Measurements from ENCODE around the gene ZNF195.
"Not testable (repeated sequence)": the region's sequence is repeated elsewhere in the genome, so short reads cannot be mapped to it uniquely, and the experiment has no call there.

ZNF195 gene

DNA sequence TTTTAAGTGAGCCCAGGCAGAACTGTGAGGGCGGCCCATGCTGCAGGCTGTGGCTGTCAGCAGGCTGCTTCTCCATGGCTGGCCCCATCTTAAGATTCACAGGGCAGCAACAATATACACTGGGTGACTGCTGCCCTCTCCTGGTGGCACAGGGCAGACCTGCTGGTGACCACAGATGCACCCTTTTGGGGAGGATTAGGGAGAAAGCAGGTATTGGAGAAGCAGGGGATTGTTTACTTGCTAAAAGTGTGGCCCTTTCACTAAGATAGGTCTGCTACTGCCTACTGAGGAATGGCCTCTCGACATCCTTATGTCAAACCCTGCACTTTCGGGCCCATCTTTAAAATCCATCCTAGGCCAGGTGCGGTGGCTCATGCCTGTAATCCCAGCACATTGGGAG lies 38.1 kb upstream of the ZNF195 start:
- TF ChIP-seq, protein P1, sequence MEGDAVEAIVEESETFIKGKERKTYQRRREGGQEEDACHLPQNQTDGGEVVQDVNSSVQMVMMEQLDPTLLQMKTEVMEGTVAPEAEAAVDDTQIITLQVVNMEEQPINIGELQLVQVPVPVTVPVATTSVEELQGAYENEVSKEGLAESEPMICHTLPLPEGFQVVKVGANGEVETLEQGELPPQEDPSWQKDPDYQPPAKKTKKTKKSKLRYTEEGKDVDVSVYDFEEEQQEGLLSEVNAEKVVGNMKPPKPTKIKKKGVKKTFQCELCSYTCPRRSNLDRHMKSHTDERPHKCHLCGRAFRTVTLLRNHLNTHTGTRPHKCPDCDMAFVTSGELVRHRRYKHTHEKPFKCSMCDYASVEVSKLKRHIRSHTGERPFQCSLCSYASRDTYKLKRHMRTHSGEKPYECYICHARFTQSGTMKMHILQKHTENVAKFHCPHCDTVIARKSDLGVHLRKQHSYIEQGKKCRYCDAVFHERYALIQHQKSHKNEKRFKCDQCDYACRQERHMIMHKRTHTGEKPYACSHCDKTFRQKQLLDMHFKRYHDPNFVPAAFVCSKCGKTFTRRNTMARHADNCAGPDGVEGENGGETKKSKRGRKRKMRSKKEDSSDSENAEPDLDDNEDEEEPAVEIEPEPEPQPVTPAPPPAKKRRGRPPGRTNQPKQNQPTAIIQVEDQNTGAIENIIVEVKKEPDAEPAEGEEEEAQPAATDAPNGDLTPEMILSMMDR (IDR thresholded peaks at IDR 0.05; ENCODE audit: low read depth, low read length): peak; percentile 28
- H3K4me3 ChIP-seq (ENCODE audit: low read depth, low read length): not testable (repeated sequence)
- peak; percentile 70 for DNase-seq (ENCODE audit: low read depth)

DNA sequence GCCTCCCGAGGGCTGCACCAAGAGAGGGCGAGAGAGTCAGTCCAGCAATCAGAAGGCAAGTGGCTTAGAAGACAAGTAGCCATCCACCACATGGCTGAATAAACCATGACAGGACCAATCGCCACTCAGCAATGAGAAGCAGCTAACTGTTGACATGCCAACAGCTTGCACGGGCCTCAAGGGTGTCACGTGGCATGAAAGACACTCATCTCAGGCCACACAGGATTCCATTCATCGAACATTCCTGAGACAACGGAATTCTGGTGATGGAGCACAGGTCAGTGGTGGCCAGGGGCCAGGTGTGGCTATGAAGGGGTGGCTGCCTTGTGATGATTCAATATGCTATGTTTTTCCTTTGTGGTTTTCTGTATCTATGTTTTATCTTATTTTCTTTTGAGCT lies 36.4 kb upstream of the ZNF195 start:
- not testable (repeated sequence) for DNase-seq (ENCODE audit: low read depth); H3K4me3 ChIP-seq (ENCODE audit: low read depth, low read length)

DNA sequence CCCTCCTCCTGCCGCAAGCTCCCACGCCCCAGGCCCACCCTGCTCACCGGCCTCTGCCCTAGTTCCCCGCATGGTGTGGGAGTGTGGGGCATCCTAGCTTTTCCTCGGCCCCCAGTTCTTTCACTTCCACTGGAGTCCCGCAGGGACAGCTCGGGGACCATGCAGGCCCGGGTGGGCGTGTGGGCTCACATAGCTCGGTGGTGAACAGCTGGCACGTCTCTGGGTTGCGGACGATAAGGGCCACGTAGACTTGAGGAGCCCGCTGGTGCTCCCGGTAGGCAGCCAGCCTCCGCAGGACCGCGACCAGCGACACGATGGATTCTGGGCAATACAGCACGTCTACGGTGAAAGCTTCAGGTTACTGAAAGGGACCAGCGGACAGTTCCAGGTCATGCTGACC lies 34.7 kb upstream of the ZNF195 start:
- DNase-seq (ENCODE audit: low read depth): not testable (repeated sequence)

DNA sequence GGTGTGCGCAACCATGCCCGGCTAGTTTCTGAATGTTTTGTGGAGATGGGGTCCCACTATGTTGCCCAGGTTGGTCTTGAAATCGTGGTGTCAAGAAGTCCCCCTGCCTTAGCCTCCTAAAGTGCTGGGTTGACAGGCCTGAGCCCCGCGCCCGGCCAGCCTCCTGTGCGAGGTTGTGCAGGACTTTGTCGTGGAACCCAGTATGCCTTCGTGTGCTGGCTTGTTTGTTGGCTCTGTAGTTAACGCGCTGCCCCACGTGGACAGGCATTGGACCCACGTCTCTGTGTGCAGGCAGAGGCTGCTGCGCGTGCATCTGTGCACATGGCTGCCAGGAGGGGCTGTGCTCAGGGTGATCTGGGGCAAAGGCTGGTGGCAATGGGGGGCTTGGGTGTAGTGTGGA lies 33.9 kb upstream of the ZNF195 start:
- TF ChIP-seq, protein P2, sequence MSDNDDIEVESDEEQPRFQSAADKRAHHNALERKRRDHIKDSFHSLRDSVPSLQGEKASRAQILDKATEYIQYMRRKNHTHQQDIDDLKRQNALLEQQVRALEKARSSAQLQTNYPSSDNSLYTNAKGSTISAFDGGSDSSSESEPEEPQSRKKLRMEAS (IDR thresholded peaks at IDR 0.05; ENCODE audit: low read depth, low read length): no peak
- TF ChIP-seq MYC (IDR thresholded peaks at IDR 0.05; ENCODE audit: low read depth, low read length): no peak
- TF ChIP-seq, protein P1 (IDR thresholded peaks at IDR 0.05; ENCODE audit: low read depth, low read length): no peak
- no peak for TF ChIP-seq POLR2A (IDR thresholded peaks at IDR 0.05; ENCODE audit: extremely low read depth, insufficient read length)
- DNase-seq (ENCODE audit: low read depth): no peak
- no peak overlapping the region for H3K4me3 ChIP-seq (ENCODE audit: low read depth, low read length)

More for the DNA sequence above, 34.7 kb upstream of the ZNF195 start:
- H3K4me3 ChIP-seq (ENCODE audit: low read depth, low read length): not testable (repeated sequence)

DNA sequence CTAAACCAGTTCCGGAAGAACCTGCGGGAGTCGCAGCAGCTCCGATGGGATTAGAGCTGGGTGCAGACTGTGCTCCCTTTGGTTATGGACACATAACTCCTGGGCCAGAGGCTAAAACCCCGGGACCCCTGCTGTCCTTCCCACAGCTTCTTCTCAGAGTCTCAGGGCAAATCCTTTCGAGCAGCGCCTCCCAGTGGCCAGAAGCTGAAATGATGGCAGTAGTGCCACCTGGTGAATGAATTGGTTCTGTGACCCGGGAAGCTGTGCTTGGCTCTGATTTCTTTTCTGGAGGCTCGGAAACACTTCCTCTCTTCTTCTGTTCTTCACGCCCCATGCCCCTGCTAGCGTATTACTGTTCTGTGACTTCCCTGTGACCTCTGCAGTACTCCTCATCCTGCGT lies 29.8 kb upstream of the ZNF195 start:
- peak; percentile 78 for DNase-seq (ENCODE audit: low read depth)
- H3K4me3 ChIP-seq (ENCODE audit: low read depth, low read length): not testable (repeated sequence)
- TF ChIP-seq, protein P1 (IDR thresholded peaks at IDR 0.05; ENCODE audit: low read depth, low read length): peak; percentile 70

DNA sequence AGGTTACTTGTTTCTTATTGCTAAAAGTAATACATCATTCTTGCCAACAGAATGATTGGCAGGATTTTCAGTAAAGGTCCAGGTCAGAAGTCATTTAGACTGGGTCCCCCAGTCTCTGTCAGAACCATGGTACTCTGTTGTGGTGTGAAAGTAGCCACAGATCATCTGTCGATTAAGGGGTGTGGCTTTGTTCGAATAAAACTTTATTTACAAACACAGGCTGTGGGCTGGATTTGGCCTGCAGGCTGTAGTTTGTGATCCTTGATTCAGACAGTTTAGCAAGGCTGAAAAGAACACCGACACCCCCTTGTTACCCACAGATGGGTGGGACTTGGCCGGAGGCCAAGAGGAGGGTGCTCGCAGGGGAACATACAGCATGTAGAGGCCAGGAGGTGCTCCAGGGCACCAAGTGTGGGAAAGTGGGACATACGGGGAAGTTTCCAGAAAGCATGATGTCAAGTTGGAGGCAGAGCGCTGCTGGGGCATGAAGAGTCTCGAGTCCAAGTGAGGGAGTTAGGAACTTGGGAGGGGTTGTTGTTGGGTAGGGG lies 29.2 kb upstream of the ZNF195 start:
- peak; percentile 19 for DNase-seq (ENCODE audit: low read depth)
- not testable (repeated sequence) for H3K4me3 ChIP-seq (ENCODE audit: low read depth, low read length)

DNA sequence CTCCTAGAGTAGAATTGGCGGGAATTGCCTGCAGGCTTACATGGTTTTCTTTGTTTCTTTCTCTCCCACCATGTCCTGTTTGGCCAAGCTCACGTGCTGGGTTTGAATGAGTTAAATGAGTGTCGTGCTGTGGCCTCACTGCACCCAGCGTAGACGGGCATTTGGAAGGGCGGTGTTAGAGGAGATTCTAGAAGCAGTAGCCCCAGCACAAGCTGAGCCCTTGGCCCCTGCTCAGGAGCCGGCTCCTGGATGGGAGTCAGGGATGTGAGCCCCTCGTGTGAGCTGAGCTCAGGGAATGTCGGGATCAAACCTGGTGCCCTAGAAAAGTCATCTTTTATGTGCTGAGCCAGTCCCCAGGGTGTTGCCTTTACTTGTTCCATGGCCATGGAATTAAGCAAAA lies 28.0 kb upstream of the ZNF195 start:
- DNase-seq (ENCODE audit: low read depth): peak; percentile 10
- H3K4me3 ChIP-seq (ENCODE audit: low read depth, low read length): peak overlapping the region; percentile 49

DNA sequence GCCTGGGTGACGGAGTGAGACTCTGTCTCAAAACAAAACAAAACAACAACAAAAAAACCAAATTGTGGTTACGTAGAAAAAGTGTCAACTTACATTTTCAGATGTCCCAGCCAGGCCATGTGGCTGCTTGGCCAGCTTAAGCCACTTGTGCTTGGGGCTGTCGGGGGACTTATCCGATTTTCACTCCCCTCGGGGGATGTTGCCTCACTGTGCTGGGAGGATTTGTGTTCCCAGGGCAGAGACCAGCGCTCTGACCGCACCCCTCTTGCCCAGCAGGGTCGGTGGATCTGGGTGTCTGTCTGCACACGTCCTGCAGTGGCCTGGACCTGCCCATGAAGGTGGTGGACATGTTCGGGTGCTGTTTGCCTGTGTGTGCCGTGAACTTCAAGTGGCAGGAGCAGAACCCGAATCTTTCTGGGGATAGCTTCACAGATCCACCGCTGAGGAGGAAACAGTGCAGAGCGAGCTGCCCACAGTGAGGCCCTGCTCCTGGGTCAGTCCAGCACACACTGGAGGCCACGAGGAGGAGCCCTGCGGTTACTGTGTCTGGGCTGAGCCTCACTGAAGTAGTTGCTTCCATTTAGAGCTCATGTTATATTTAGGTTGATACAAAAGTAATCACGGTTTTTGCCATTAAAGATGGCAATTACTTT lies 27.4 kb upstream of the ZNF195 start:
- DNase-seq (ENCODE audit: low read depth): peak; percentile 79
- H3K4me3 ChIP-seq (ENCODE audit: low read depth, low read length): peak overlapping the region; percentile 49

DNA sequence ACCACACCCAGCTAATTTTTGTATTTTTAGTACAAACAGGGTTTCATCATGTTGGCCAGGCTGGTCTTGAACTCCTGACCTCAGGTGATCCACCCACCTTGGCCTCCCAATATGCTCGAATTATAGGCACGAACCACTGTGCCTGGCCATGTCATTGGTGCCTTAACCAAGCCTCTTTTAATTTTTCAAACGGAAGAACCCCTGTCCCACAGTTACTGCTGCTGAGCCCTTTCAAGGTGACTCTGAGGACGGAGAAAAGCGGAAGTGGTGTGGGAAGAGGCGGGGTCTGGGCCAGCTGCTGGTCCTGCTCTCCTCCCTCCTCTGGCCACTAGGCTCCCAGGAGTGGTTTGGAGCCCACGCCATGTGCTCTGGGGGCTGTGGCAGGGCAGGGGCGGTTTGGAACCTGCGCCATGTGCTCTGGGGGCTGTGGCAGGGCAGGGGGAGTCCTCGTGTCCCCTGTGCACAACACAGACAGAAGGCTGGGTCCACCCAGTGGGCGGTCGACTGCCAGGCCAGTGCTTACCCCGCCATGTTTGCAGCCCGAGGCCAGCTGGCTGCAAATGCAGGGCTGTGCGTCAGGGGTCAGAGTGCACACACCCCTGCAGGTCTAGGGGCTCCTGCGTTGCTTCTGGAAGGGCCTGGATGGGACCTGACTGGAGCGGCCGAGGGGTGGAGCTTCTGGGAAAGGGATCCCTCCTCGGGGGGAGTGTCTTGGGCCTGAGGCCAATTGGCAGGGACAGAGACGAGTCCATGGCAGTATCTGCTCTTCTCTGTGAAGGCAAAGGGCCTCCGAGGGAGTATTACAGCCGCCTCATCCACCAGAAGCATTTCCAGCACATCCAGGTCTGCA lies 25.4 kb upstream of the ZNF195 start:
- peak; percentile 96 for DNase-seq (ENCODE audit: low read depth)

DNA sequence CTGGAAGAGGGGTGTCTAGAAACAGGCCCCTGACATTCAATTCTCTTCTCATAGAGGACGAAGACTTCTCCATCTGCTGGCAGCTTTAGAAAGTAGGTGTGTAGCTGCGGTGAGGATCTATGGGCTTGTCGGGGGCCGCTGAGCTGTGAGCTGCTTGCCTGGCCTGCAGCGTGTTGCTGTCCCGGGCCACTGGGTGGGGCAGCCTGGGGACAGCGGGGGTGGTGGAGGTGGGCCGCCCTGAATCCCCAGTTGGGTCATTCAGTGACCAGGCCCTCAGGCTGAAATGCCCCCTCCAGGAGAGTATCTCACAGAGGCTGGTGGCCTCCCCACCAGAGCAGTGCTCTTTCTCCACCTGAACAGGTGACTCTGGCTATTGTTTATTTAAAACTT lies 23.9 kb upstream of the ZNF195 start:
- DNase-seq (ENCODE audit: low read depth); H3K4me3 ChIP-seq (ENCODE audit: low read depth, low read length): not testable (repeated sequence)

More for the DNA sequence above, 25.4 kb upstream of the ZNF195 start:
- TF ChIP-seq, protein P1 (IDR thresholded peaks at IDR 0.05; ENCODE audit: low read depth, low read length): peak; percentile 10
- TF ChIP-seq MYC (IDR thresholded peaks at IDR 0.05; ENCODE audit: low read depth, low read length): peak; percentile 91
- TF ChIP-seq, protein P2 (IDR thresholded peaks at IDR 0.05; ENCODE audit: low read depth, low read length): peak; percentile 91
- peak overlapping the region; percentile 66 for H3K4me3 ChIP-seq (ENCODE audit: low read depth, low read length)

DNA sequence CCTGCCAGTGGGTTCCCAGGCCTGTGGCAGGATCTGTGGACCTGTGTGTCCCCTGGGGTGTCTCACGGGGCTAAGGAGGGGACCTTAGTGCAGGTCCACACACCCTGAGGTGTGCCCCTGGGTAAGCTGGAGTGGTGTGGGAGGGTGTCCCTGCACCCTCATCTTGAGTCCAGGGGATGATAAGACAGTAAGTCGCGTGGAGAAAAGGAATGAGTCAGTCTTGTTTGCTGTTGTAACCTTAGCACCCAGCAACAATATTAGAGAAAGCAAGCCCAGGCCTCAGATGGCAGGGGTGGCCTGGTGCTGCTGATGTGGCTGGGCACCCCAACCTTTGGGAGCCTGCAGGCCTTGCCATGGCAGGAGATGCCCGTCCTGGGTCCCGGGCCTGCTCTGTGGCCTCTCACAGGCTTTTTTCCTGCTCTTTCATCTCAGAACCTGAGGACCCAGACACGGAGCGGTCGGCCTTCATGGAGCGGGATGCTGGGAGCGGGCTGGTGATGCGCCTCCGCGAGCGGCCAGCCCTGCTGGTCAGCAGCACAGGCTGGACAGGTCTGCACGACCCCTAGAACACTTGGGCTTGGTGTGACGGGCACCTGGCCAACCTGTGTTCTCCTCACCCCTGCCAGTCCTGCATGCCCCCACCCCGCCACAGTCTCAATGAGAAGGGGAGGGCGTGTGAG lies 23.4 kb upstream of the ZNF195 start:
- not testable (repeated sequence) for H3K4me3 ChIP-seq (ENCODE audit: low read depth, low read length); DNase-seq (ENCODE audit: low read depth)

DNA sequence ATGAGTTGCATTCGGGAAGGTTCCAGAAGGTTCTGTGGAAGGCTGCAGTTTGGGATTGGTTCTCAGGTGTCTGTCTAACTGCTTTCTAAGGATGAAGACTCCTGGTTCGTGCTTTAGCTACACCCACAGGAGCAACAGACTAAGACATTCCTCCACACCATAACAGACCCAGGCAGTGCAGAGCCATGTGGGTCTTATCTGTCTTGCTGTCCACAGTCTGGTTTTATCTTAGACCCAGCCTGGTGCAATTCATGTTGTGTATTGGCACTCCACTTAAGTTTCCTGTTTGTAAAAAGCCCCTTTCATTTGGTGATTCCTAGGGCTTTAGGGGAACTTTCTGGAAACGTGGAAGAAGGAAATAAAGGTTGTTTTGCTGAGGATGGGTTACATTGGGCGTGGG lies 22.1 kb upstream of the ZNF195 start:
- DNase-seq (ENCODE audit: low read depth); H3K4me3 ChIP-seq (ENCODE audit: low read depth, low read length): not testable (repeated sequence)
